ENCODE measurements around the gene TREH.
"Not testable (repeated sequence)": the region's sequence is repeated elsewhere in the genome, so short reads cannot be mapped to it uniquely, and the experiment has no call there.

TREH gene

DNA sequence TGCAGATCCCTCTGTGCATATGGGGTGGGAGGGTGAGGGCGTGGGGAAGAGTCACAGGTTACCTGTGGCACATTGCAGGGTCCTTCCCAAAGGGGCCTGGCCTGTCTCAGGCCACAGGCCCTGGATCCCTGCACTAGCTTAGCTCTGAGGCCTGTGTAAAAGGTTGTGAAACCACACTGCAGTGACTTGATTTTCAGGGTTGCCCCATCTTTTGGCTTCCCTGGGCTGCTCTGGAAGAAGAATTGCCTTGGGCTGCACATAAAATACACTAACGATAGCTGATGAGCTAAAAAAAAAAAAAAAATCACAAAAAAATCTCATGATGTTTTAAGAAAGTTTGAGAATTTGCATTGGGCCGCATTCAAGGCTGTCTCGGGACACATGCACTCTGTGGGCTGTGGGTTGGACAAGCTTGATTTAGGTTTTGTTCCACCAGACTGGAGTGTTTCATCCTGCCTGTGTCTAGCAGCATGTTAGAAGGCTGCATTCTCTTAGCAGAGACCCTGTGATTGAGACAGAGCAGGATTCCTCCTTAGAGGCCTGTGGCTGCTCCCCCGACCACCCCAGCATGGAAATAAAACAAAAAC is 35.9 kb upstream of the TREH start:
- no peak overlapping the region for H3K4me3 ChIP-seq (ENCODE audit: low read length in 2 of 2)
- H3K27me3 ChIP-seq (ENCODE audit: control insufficient read depth in 1 of 2, insufficient read depth in 2 of 2, low read length in 2 of 2): no peaks in the 10 kb centered on the region
- no peaks in the 10 kb centered on the region for H3K36me3 ChIP-seq (ENCODE audit: control insufficient read depth in 2 of 2, insufficient read depth in 2 of 2, low read length in 2 of 2)
- H3K4me1 ChIP-seq (ENCODE audit: control insufficient read depth, insufficient read depth, low read length): peaks cover 4% of the 10 kb centered on the region
- H3K9ac ChIP-seq (ENCODE audit: low read length in 2 of 2): no peak overlapping the region
- H3K9me3 ChIP-seq (ENCODE audit: control insufficient read depth in 2 of 2, low read length in 2 of 2): no peaks in the 10 kb centered on the region
- H3K27ac ChIP-seq (ENCODE audit: low read length): no peak overlapping the region

- Histone ChIP-seq H3K36me3 (ENCODE audit: control insufficient read depth in 2 of 2, insufficient read depth in 2 of 2, low read length in 2 of 2) (no peaks in the 10 kb centered on the region), H3K4me1 (ENCODE audit: control insufficient read depth, insufficient read depth, low read length) (peaks cover 4% of the 10 kb centered on the region), H3K9me3 (ENCODE audit: control insufficient read depth in 2 of 2, low read length in 2 of 2) (no peaks in the 10 kb centered on the region), H3K4me3 (ENCODE audit: low read length in 2 of 2) (no peak overlapping the region), H3K27ac (ENCODE audit: low read length) (no peak overlapping the region), H3K9ac (ENCODE audit: low read length in 2 of 2) (no peak overlapping the region), H3K27me3 (ENCODE audit: control insufficient read depth in 1 of 2, insufficient read depth in 2 of 2, low read length in 2 of 2) (no peaks in the 10 kb centered on the region)
Observed at GRCh38 chr11:118714816-118715215, 35.4 kb upstream of the TREH start.

GRCh38 chr11:118714416-118714815 is 35.0 kb upstream of the TREH start:
- not testable (repeated sequence) for H3K4me3 ChIP-seq (ENCODE audit: low read length in 2 of 2); H3K9me3 ChIP-seq (ENCODE audit: control insufficient read depth in 2 of 2, low read length in 2 of 2); H3K9ac ChIP-seq (ENCODE audit: low read length in 2 of 2); H3K27me3 ChIP-seq (ENCODE audit: control insufficient read depth in 1 of 2, insufficient read depth in 2 of 2, low read length in 2 of 2); H3K27ac ChIP-seq (ENCODE audit: low read length); H3K36me3 ChIP-seq (ENCODE audit: control insufficient read depth in 2 of 2, insufficient read depth in 2 of 2, low read length in 2 of 2); H3K4me1 ChIP-seq (ENCODE audit: control insufficient read depth, insufficient read depth, low read length)

DNA sequence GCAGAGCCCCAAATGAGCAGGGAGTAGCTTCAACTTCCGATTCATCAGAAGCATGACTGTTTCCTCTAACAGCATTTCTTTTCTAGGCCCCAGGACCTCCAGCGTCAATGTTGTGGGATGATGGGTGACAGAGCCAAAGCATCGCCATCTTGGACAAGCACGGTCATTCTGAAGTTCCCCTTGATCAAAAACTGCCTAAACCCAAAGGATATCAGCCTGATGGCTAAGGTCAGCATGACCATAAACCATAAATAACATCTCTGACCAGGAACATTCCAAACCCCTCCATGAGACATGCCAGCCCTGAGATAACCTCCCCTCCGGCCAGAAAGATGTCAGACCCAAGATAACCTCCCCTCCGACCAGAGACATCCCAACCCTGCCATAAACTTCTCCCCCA is 28.8 kb upstream of the TREH start:
- Histone ChIP-seq H3K9me3 (ENCODE audit: control insufficient read depth in 2 of 2, low read length in 2 of 2) (no peaks in the 10 kb centered on the region), H3K4me1 (ENCODE audit: control insufficient read depth, insufficient read depth, low read length) (no peaks in the 10 kb centered on the region), H3K36me3 (ENCODE audit: control insufficient read depth in 2 of 2, insufficient read depth in 2 of 2, low read length in 2 of 2) (no peaks in the 10 kb centered on the region), H3K27ac (ENCODE audit: low read length) (no peak overlapping the region), H3K27me3 (ENCODE audit: control insufficient read depth in 1 of 2, insufficient read depth in 2 of 2, low read length in 2 of 2) (no peaks in the 10 kb centered on the region), H3K9ac (ENCODE audit: low read length in 2 of 2) (no peak overlapping the region), H3K4me3 (ENCODE audit: low read length in 2 of 2) (no peak overlapping the region)

DNA sequence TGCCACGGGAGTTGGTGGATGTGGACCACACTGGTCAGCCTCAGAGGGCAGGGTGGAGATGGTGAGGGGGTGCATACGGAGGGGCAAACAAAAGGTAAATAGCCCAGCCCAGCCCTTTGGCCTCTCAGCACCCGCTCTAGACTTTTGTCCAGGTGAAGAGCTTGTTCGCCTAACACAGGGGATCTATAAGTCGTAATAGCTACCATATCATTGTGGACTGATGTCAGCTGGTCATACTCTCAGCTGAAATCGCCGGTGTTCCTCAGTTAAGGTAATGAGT is 27.0 kb upstream of the TREH start:
- no peaks in the 10 kb centered on the region for H3K36me3 ChIP-seq (ENCODE audit: control insufficient read depth in 2 of 2, insufficient read depth in 2 of 2, low read length in 2 of 2)
- no peak overlapping the region for H3K9ac ChIP-seq (ENCODE audit: low read length in 2 of 2)
- no peak overlapping the region for H3K4me3 ChIP-seq (ENCODE audit: low read length in 2 of 2)
- no peak overlapping the region for H3K27ac ChIP-seq (ENCODE audit: low read length)
- H3K9me3 ChIP-seq (ENCODE audit: control insufficient read depth in 2 of 2, low read length in 2 of 2): no peaks in the 10 kb centered on the region
- no peaks in the 10 kb centered on the region for H3K27me3 ChIP-seq (ENCODE audit: control insufficient read depth in 1 of 2, insufficient read depth in 2 of 2, low read length in 2 of 2)
- no peaks in the 10 kb centered on the region for H3K4me1 ChIP-seq (ENCODE audit: control insufficient read depth, insufficient read depth, low read length)

- no peaks in the 10 kb centered on the region for H3K36me3 ChIP-seq (ENCODE audit: control insufficient read depth in 2 of 2, insufficient read depth in 2 of 2, low read length in 2 of 2)
- no peaks in the 10 kb centered on the region for H3K4me1 ChIP-seq (ENCODE audit: control insufficient read depth, insufficient read depth, low read length)
- H3K9me3 ChIP-seq (ENCODE audit: control insufficient read depth in 2 of 2, low read length in 2 of 2): no peaks in the 10 kb centered on the region
- no peak overlapping the region for H3K4me3 ChIP-seq (ENCODE audit: low read length in 2 of 2)
- no peak overlapping the region for H3K27ac ChIP-seq (ENCODE audit: low read length)
- no peak overlapping the region for H3K9ac ChIP-seq (ENCODE audit: low read length in 2 of 2)
- no peaks in the 10 kb centered on the region for H3K27me3 ChIP-seq (ENCODE audit: control insufficient read depth in 1 of 2, insufficient read depth in 2 of 2, low read length in 2 of 2)
Observed at GRCh38 chr11:118705791-118706545, 26.5 kb upstream of the TREH start.

DNA sequence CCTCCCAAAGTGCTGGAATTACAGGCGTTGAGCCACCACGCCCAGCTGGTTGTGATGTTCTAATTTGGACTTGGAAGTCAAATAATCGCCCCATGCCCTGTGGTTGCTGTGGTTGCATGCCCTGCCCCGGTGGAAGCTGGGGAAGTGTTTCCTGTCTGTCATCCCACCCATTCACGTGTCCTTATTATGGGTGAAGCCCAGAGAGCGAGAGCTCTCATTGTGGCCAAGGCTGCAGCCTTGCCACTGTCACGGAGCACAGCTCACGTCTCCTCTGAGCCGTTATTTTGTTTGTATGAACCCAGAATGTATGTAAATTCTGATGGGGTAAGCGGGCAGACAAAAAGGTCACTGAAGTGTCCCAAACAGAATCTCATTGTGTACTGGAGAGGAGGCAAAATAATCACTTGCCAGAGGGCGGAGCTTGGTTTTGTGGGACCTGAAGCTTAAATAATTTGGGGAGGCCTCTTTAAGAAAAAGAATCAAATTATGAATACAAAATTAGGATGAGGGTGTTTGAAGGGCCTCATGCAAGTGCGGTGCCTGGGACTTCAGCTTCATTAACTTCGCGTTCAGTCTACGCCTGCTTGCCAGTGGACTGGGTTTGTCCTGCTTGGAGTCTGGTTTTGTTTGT is 25.8 kb upstream of the TREH start:
- Histone ChIP-seq H3K9ac (ENCODE audit: low read length in 2 of 2) (no peak overlapping the region), H3K4me1 (ENCODE audit: control insufficient read depth, insufficient read depth, low read length) (no peaks in the 10 kb centered on the region), H3K9me3 (ENCODE audit: control insufficient read depth in 2 of 2, low read length in 2 of 2) (no peaks in the 10 kb centered on the region), H3K4me3 (ENCODE audit: low read length in 2 of 2) (no peak overlapping the region), H3K27ac (ENCODE audit: low read length) (no peak overlapping the region), H3K36me3 (ENCODE audit: control insufficient read depth in 2 of 2, insufficient read depth in 2 of 2, low read length in 2 of 2) (no peaks in the 10 kb centered on the region), H3K27me3 (ENCODE audit: control insufficient read depth in 1 of 2, insufficient read depth in 2 of 2, low read length in 2 of 2) (no peaks in the 10 kb centered on the region)

DNA sequence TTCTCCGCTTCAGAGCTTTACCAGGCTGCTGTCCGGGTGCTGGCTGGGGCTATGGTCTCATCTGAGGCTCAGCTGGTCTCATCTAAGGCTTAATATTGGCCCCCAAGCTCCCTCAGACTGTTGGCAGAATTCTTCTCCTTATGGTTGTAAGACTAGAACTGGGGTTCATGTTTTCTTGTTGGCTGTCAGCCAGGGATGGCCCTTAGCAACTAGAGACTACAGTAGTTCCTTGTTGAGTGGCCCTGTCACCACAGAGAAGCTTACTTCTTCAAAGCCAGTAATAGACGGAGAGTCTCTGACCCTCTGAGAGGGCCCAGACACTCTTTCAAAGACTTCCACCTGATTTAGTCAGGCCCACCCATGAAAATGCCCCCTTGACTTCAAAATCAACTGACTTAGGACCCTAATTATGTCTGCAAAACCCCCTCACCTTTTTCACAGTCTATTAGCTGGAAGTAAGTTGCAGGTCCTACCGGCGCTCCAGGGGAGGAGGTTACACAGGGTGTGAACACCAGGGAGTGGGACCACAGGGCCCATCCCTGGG is 24.2 kb upstream of the TREH start:
- Histone ChIP-seq H3K9ac (ENCODE audit: low read length in 2 of 2) (no peak overlapping the region), H3K4me1 (ENCODE audit: control insufficient read depth, insufficient read depth, low read length) (no peaks in the 10 kb centered on the region)

GRCh38 chr11:118699506-118700220 is 20.2 kb upstream of the TREH start:
- no peak overlapping the region for H3K9ac ChIP-seq (ENCODE audit: low read length in 2 of 2)
- H3K4me1 ChIP-seq (ENCODE audit: control insufficient read depth, insufficient read depth, low read length): no peaks in the 10 kb centered on the region
- no peaks in the 10 kb centered on the region for H3K27me3 ChIP-seq (ENCODE audit: control insufficient read depth in 1 of 2, insufficient read depth in 2 of 2, low read length in 2 of 2)
- H3K36me3 ChIP-seq (ENCODE audit: control insufficient read depth in 2 of 2, insufficient read depth in 2 of 2, low read length in 2 of 2): no peaks in the 10 kb centered on the region
- H3K9me3 ChIP-seq (ENCODE audit: control insufficient read depth in 2 of 2, low read length in 2 of 2): no peaks in the 10 kb centered on the region
- no peak overlapping the region for H3K4me3 ChIP-seq (ENCODE audit: low read length in 2 of 2)
- H3K27ac ChIP-seq (ENCODE audit: low read length): no peak overlapping the region

More for the DNA sequence above, 24.2 kb upstream of the TREH start:
- H3K36me3 ChIP-seq (ENCODE audit: control insufficient read depth in 2 of 2, insufficient read depth in 2 of 2, low read length in 2 of 2): no peaks in the 10 kb centered on the region
- H3K9me3 ChIP-seq (ENCODE audit: control insufficient read depth in 2 of 2, low read length in 2 of 2): no peaks in the 10 kb centered on the region
- H3K4me3 ChIP-seq (ENCODE audit: low read length in 2 of 2): no peak overlapping the region
- no peaks in the 10 kb centered on the region for H3K27me3 ChIP-seq (ENCODE audit: control insufficient read depth in 1 of 2, insufficient read depth in 2 of 2, low read length in 2 of 2)
- no peak overlapping the region for H3K27ac ChIP-seq (ENCODE audit: low read length)

DNA sequence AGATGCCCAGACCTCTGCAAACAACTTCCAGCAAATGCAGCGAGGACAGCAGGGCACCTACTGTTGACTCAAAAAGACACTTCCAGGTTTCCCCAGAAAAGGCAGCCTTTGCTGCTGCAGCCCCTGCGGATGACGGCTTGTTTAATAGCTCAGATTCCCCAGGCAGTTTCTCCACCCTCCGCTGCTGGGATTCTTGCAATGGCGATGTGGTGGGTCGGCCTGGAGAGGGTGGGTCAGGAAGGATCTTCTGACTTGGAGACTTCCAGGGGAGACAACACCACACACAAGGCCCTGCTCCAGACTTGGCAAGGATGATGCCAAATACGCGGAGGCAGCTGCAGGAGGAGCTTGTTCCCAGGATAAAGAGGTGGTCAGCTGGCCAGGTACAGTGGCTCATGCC is 17.9 kb upstream of the TREH start:
- no peaks in the 10 kb centered on the region for H3K9me3 ChIP-seq (ENCODE audit: control insufficient read depth in 2 of 2, low read length in 2 of 2)
- no peak overlapping the region for H3K9ac ChIP-seq (ENCODE audit: low read length in 2 of 2)
- H3K36me3 ChIP-seq (ENCODE audit: control insufficient read depth in 2 of 2, insufficient read depth in 2 of 2, low read length in 2 of 2): no peaks in the 10 kb centered on the region
- no peaks in the 10 kb centered on the region for H3K4me1 ChIP-seq (ENCODE audit: control insufficient read depth, insufficient read depth, low read length)
- H3K27me3 ChIP-seq (ENCODE audit: control insufficient read depth in 1 of 2, insufficient read depth in 2 of 2, low read length in 2 of 2): no peaks in the 10 kb centered on the region
- no peak overlapping the region for H3K4me3 ChIP-seq (ENCODE audit: low read length in 2 of 2)
- H3K27ac ChIP-seq (ENCODE audit: low read length): no peak overlapping the region
